ENCODE measurements around the gene PPP4R1. TPM values are rescaled to one million over a fixed set of nuclear protein-coding genes. Genes with fewer than 3 reads are reported as not detected.

PPP4R1 gene
- total and polyA plus RNA-seq, 8 donors: 25.9 to 372 (median 40.7) TPM

DNA sequence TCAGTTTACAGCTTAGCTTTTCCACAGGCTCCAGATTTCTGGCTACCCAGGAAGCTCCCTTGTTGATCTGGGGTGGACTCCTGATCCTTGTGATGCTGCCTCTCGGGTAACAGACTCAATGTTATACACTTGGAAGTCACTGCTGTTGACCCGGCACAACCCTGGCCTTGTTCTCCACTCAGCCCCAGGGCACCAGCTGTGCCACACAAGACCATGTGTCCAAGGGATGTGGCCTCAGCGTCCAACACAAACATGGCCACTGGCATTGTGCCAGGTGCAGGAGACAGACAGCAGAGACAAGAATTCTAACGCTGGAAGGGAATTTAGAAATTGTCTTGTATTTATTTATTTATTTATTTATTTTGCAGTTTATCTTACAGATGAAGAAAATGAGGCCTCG is 39.0 kb upstream of the PPP4R1 start:
- intact Hi-C loops (cut with DNase I; ENCODE audit: low total_unique reads): no loop called here
- Histone ChIP-seq H3K36me3 (no peaks in the 10 kb centered on the region), H3K27ac (no peak overlapping the region), H3K9me3 (no peaks in the 10 kb centered on the region), H3K4me3 (no peak overlapping the region), H3K27me3 (no peaks in the 10 kb centered on the region), H3K4me1 (peaks cover 0 to 11% (median 0%) of the 10 kb centered on the region in 4 donors)
- no peak for TF ChIP-seq POLR2AphosphoS5 (IDR thresholded peaks at IDR 0.05)
- no peak for TF ChIP-seq EP300 (IDR thresholded peaks at IDR 0.05)
- TF ChIP-seq POLR2A (IDR thresholded peaks at IDR 0.05): no peak
- TF ChIP-seq CTCF (IDR thresholded peaks at IDR 0.05): no peak
- peak; percentile 50 to 57 for DNase-seq
- 40 to 62% (median 43%) methylated on average over 5 of the region's 5 CpGs for WGBS, 5 donors

DNA sequence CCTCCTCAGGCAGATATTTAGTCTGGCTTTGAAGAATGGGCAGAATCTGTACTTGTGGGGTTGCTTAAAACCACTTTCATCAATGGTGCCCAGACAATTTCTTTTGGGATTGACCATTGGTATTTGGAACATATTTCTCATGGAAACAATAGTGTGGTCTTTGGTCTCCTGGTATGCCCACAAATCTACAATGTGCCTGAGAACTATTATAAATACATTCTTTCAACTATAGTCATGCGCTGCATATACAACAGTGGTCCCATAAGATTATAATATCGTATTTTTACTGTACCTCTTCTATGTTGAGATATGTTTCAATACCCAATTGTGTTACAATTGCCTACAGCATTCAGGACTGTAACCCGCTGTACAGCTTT is 34.8 kb upstream of the PPP4R1 start:
- Histone ChIP-seq H3K9me3 (no peaks in the 10 kb centered on the region), H3K27ac (no peak overlapping the region), H3K4me1 (peaks cover 0 to 5% (median 0%) of the 10 kb centered on the region in 4 donors), H3K36me3 (no peaks in the 10 kb centered on the region), H3K27me3 (no peaks in the 10 kb centered on the region), H3K4me3 (no peak overlapping the region)
- intact Hi-C loops (cut with DNase I; ENCODE audit: low total_unique reads): no loop called here
- TF ChIP-seq EP300 (IDR thresholded peaks at IDR 0.05) (no peak), POLR2AphosphoS5 (IDR thresholded peaks at IDR 0.05) (no peak), CTCF (IDR thresholded peaks at IDR 0.05) (no peak)
- WGBS, 5 donors: 88 to 94% (median 91%) methylated on average over 3 of the region's 3 CpGs
- DNase-seq: no peak

DNA sequence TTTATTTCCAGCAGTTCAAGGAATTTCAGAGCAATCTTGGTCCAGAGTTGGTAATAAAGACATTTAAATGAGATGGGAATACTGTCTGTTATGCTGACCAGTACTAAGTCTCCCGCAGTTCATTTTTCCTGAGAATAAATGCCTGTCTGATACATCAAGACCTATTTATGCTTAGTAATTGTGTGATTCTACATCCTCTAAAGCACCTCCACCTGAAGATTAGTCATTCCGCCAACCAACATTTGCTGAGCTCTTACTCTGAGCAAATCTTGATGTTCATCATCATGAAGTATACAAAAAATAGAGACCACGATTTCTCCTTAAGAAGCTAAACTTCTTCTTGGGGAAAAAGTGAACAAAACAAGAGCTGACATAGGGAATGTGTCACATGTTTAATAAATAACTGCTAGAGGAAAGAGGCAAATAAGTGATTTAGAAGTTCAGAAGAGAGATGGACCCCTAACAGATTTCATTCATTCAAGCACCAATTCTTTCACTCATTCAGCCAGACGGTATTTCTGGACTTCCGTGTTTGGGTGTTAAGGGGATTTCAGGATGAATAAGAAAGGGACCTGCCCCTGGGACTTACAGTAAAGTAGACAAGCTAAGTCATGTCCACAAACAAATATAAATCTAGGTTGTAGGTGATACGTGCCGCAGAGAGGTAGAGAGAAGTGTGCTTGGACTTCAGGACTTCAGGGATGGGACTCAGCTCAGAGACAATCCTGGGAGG is 34.2 kb upstream of the PPP4R1 start:
- no peak for DNase-seq

More for the DNA sequence above, 34.2 kb upstream of the PPP4R1 start:
- Histone ChIP-seq H3K27ac (no peak overlapping the region), H3K4me3 (no peak overlapping the region), H3K27me3 (no peaks in the 10 kb centered on the region), H3K36me3 (no peaks in the 10 kb centered on the region), H3K9me3 (no peaks in the 10 kb centered on the region), H3K4me1 (peaks cover 0 to 7% (median 1%) of the 10 kb centered on the region in 4 donors)
- TF ChIP-seq EP300 (IDR thresholded peaks at IDR 0.05) (no peak), POLR2AphosphoS5 (IDR thresholded peaks at IDR 0.05) (no peak), CTCF (IDR thresholded peaks at IDR 0.05) (no peak), POLR2A (IDR thresholded peaks at IDR 0.05) (no peak)
- intact Hi-C loops (cut with DNase I; ENCODE audit: low total_unique reads): no loop called here
- 72 to 92% (median 89%) methylated on average over 7 of the region's 7 CpGs for WGBS, 5 donors
